RWPE1 (cell line): ENCODE measurements around the gene SRBD1.

Source experiments
- CTCF ChIA-PET: fragments of 350-600 bp; sonication (Branson Sonifier 250); formaldehyde crosslinking; extraction: SDS; loops from one replicate; lab custom pipeline; 2021; lab: Yijun Ruan, JAX
- POLR2A ChIA-PET: fragments of 400-600 bp; formaldehyde crosslinking; extraction: SDS; loops from one replicate; lab custom pipeline; 2020; ENCODE audit warnings: antibody characterized with exemption; ENCODE audit not compliant: low non-redundant PET; lab: Yijun Ruan, JAX
- DNase-seq: peaks from one replicate; pipeline ENCODE4 v3.0.0; 2012; ENCODE audit warnings: low spot score
- H3K27ac ChIP-seq: fragments of 450-650 bp; 2 replicates; pipeline ENCODE4 v1.5.1; 2017
- TF ChIP-seq, protein P1 (sequence below): fragments of 450-650 bp; conservative IDR thresholded peaks from 2 replicates; pipeline ENCODE4 v1.5.1; 2017; ENCODE audit warnings: low read depth, mild to moderate bottlenecking

SRBD1 gene

DNA sequence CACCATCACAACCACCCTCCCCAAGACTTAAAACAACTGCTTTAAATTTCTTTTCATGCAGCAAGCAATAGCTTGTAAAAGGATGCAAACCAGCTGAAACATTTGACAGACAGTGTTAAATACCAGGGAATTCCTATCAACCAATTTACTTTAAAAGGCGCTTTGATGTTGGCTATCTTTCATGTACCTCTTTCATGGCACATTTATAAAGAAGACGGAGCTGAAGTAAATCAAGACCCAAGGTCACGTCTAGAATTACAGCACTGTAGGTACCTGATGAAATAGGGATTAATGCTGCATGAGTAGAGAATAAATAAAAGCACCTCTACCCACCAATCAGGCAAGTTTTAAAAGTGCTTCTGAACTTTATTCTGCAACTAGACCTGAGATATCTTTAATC is 78.9 kb downstream of the SRBD1 start:
- DNase-seq: no peak
- POLR2A ChIA-PET: no interaction called here
- TF ChIP-seq, protein P1, sequence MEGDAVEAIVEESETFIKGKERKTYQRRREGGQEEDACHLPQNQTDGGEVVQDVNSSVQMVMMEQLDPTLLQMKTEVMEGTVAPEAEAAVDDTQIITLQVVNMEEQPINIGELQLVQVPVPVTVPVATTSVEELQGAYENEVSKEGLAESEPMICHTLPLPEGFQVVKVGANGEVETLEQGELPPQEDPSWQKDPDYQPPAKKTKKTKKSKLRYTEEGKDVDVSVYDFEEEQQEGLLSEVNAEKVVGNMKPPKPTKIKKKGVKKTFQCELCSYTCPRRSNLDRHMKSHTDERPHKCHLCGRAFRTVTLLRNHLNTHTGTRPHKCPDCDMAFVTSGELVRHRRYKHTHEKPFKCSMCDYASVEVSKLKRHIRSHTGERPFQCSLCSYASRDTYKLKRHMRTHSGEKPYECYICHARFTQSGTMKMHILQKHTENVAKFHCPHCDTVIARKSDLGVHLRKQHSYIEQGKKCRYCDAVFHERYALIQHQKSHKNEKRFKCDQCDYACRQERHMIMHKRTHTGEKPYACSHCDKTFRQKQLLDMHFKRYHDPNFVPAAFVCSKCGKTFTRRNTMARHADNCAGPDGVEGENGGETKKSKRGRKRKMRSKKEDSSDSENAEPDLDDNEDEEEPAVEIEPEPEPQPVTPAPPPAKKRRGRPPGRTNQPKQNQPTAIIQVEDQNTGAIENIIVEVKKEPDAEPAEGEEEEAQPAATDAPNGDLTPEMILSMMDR: no peak
- no peak overlapping the region for H3K27ac ChIP-seq
- CTCF ChIA-PET: interaction anchor here (0.6 kb wide), 1 partner anchor 527 kb away, joined by 4 read pairs; no protein-coding TSS in a partner anchor

DNA sequence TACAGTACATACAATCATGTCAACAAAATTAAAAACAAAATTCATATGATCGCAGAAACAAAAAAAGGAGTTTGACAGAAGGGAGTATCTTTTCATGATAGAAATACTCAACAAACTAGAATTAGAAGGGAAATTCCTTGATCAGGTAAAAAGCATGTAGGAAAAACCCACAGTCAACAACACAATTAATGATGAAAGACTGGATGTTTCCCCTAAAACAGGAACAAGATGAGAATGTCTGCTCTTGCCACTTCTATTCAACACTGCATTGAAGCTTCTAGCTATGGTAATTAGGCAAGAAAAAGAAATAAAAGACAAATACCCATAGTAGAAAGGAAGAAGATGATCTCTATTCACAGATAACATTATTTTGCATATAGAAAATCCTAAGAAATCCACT is 87.1 kb downstream of the SRBD1 start:
- POLR2A ChIA-PET: no interaction called here
- TF ChIP-seq, protein P1: no peak
- CTCF ChIA-PET: no interaction called here

DNA sequence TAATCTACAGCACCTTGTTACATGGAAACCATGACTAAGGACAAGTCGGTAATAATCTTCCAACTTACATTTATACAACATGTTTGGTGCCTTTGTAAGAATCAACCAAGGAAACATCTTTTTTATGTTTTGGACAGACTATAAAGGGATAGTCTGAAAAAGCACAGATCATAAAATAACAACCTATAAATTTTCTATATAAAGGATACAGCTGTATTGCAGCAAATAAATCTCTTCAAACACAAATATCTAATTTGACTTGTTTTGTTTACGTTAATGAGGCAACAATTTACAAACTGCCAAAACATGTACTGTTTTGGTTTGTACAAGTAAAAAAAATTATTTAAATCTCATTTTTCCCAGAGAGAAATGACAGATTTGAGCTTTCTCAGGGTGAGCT is 92.5 kb downstream of the SRBD1 start:
- ChIA-PET POLR2A (no interaction called here), CTCF (no interaction called here)
- DNase-seq: no peak
- TF ChIP-seq, protein P1: no peak
- H3K27ac ChIP-seq: no peak overlapping the region

More for the DNA sequence above, 87.1 kb downstream of the SRBD1 start:
- H3K27ac ChIP-seq: no peak overlapping the region
- no peak for DNase-seq

DNA sequence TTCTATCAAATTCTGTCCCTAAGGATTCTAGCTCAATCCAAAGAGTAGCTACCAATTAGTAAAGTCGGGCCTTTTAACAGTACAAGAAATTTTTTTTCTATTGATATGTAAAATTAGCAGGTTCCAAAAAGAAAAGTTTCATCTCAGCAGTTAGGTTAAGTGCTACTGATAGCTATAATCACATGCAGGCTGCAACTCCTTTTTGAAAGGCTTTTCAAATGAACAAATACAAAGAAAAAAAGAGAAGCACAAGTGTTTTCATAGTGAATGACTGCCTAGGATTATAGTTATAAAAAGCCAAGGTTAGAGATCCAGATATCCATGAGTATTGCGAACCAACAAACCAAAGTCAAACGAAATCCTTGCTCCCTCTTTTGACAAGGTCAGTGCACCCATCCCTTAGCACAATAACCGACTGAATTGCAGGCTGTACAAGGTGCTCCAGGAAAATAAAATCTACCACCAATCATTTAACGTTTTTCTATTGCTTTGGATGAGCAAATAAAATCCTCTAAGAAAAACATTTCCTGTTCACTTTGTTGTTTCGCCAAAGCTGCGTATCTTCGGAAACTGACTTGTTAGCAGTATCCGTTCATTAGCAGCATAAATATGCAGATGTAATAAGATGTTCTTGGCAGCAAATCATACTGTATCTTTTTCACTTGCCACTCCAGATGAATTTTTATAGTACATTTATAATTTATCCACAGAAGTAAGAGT is 100.2 kb downstream of the SRBD1 start:
- POLR2A ChIA-PET: no interaction called here
- TF ChIP-seq, protein P1: no peak
- CTCF ChIA-PET: interaction anchor here (2.0 kb wide), 1 partner anchor 16 kb away, joined by 5 read pairs; no protein-coding TSS in a partner anchor
- DNase-seq: no peak
- no peak overlapping the region for H3K27ac ChIP-seq

DNA sequence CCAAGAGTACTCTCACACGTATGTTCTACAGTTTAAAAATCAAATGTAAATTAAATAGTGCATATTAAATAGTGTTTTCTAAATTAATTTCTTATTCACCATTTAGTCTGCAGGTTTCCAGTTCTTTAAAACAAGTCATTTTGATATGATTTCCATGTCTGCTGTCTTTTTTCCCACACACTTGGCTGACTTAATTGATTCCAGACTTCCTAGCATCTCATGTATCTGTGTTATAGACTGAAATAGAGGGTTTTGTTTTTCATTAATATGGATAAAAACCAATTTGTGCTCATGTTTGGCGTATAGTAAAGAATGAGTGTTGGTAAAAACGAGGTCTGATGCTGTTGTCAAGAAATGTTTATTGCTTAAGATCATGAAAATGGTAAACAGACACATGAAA is 104.3 kb downstream of the SRBD1 start:
- DNase-seq: no peak
- CTCF ChIA-PET: interaction anchor here (0.6 kb wide), 1 partner anchor 119 kb away, joined by 4 read pairs; no protein-coding TSS in a partner anchor
- POLR2A ChIA-PET: no interaction called here
- H3K27ac ChIP-seq: no peak overlapping the region
- TF ChIP-seq, protein P1: no peak

DNA sequence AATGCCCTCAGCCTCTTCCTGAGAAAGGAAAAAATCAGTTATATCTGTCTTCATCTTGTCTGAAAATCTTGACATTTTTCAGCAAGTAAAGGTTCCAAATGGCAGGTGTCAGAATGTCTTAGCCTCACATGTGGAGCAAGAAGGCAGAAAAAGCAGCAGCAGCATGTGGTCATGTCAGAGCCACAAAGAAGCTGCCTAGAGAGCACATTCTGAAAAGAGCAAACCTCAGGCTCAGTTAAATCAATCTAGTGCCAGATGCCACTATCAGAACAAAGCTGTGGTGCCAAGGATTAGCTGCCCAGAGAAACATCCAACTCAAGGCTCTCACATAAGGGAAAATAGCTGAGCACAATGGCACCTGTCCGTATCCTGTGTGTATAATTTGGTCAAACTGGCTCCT is 105.9 kb downstream of the SRBD1 start:
- ChIA-PET POLR2A (no interaction called here), CTCF (interaction anchor here (0.5 to 1.2 kb wide), 2 partner anchors 274 to 524 kb away, joined by 3 to 5 read pairs; no protein-coding TSS in a partner anchor)
- H3K27ac ChIP-seq: no peak overlapping the region
- DNase-seq: no peak
- TF ChIP-seq, protein P1: no peak
